Measurements from ENCODE around the gene FBLN1. TPM values are rescaled to one million over a fixed set of nuclear protein-coding genes. Genes with fewer than 3 reads are reported as not detected.

The FBLN1 gene
- total RNA-seq, 2 donors from 2014 or later, result 125 to 144 TPM

- Histone ChIP-seq H3K9me3 (no peaks in the 10 kb centered on the region), H3K4me1 (replicated peaks) (no peaks in the 10 kb centered on the region), H3K27me3 (replicated peaks; ENCODE audit: insufficient read depth) (no peaks in the 10 kb centered on the region), H3K27ac (no peak overlapping the region), H3K36me3 (no peaks in the 10 kb centered on the region), H3K4me3 (no peak overlapping the region)
- 86% methylated on average over 29 of the region's 29 CpGs for WGBS
- intact Hi-C loops (cut with DNase I), result loop anchor here (5.0 kb wide), 2 partner anchors 67 to 287 kb away; no protein-coding TSS in a partner anchor
- TF ChIP-seq POLR2A (IDR thresholded peaks at IDR 0.05) (no peak), CTCF (IDR thresholded peaks at IDR 0.05) (no peak), POLR2AphosphoS5 (IDR thresholded peaks at IDR 0.05) (no peak)
- DNase-seq (ENCODE audit: low spot score), result no peak
Observed at GRCh38 chr22:45579806-45580725, 77.4 kb downstream of the FBLN1 start.

GRCh38 chr22:45580726-45581381, 78.2 kb downstream of the FBLN1 start:
- Histone ChIP-seq H3K4me1 (replicated peaks) (no peaks in the 10 kb centered on the region), H3K4me3 (no peak overlapping the region), H3K36me3 (no peaks in the 10 kb centered on the region), H3K9me3 (no peaks in the 10 kb centered on the region), H3K27ac (no peak overlapping the region), H3K27me3 (replicated peaks; ENCODE audit: insufficient read depth) (no peaks in the 10 kb centered on the region)
- intact Hi-C loops (cut with DNase I), result no loop called here
- 86% methylated on average over 26 of the region's 26 CpGs for WGBS
- DNase-seq (ENCODE audit: low spot score), result no peak
- no peak for TF ChIP-seq POLR2AphosphoS5 (IDR thresholded peaks at IDR 0.05)
- no peak for TF ChIP-seq CTCF (IDR thresholded peaks at IDR 0.05)
- TF ChIP-seq POLR2A (IDR thresholded peaks at IDR 0.05), result no peak

- DNase-seq (ENCODE audit: low spot score), result no peak
- WGBS, result 90% methylated on average over 16 of the region's 16 CpGs
- Histone ChIP-seq H3K27me3 (replicated peaks; ENCODE audit: insufficient read depth) (no peaks in the 10 kb centered on the region), H3K27ac (no peak overlapping the region), H3K9me3 (no peaks in the 10 kb centered on the region), H3K36me3 (no peaks in the 10 kb centered on the region), H3K4me3 (no peak overlapping the region), H3K4me1 (replicated peaks) (no peaks in the 10 kb centered on the region)
- intact Hi-C loops (cut with DNase I), result no loop called here
- no peak for TF ChIP-seq CTCF (IDR thresholded peaks at IDR 0.05)
- TF ChIP-seq POLR2AphosphoS5 (IDR thresholded peaks at IDR 0.05), result no peak
Observed at GRCh38 chr22:45581549-45582080, 78.9 kb downstream of the FBLN1 start.

- no peak overlapping the region for H3K27ac ChIP-seq
- DNase-seq (ENCODE audit: low spot score), result no peak
- intact Hi-C loops (cut with DNase I), result no loop called here
- 77% methylated on average over 15 of the region's 15 CpGs for WGBS
- H3K4me1 ChIP-seq (replicated peaks), result no peaks in the 10 kb centered on the region
- H3K4me3 ChIP-seq, result no peak overlapping the region
- no peaks in the 10 kb centered on the region for H3K27me3 ChIP-seq (replicated peaks; ENCODE audit: insufficient read depth)
- no peaks in the 10 kb centered on the region for H3K9me3 ChIP-seq
- no peak for TF ChIP-seq POLR2AphosphoS5 (IDR thresholded peaks at IDR 0.05)
- TF ChIP-seq POLR2A (IDR thresholded peaks at IDR 0.05), result no peak
- no peak for TF ChIP-seq CTCF (IDR thresholded peaks at IDR 0.05)
- no peaks in the 10 kb centered on the region for H3K36me3 ChIP-seq
Observed at GRCh38 chr22:45582236-45582954, 79.7 kb downstream of the FBLN1 start.
